SK-N-SH (cell line): ENCODE data around the gene NAALADL2. TPM values are rescaled to one million over a fixed set of nuclear protein-coding genes. Genes with fewer than 3 reads are reported as not detected.

Experiments used
- CTCF ChIA-PET: fragments of 300-600, 350-600 bp; formaldehyde crosslinking; extraction: SDS; loops from one replicate; lab custom pipeline; 2021; lab: Yijun Ruan, JAX
- POLR2A ChIA-PET: fragments of 350-600 bp; sonication (Branson Sonifier 250); formaldehyde crosslinking; extraction: SDS; loops from one replicate; lab custom pipeline; 2020; ENCODE audit warnings: antibody characterized with exemption, inconsistent platforms; lab: Yijun Ruan, JAX
- DNase-seq: peaks from one replicate; pipeline ENCODE4 v3.0.0; 2012
- H2AFZ ChIP-seq: fragments of 200-600 bp; sonication (generic); 2 replicates; pipeline ENCODE4 v1.8.1; 2016; ENCODE audit warnings: antibody characterized with exemption, mild to moderate bottlenecking, low read depth
- H3F3A ChIP-seq: fragments of 200-600 bp; sonication (generic); replicated peaks from 2 replicates; pipeline ENCODE3; 2016; ENCODE audit warnings: antibody characterized with exemption, mild to moderate bottlenecking; ENCODE audit not compliant: insufficient read depth
- H3K27ac ChIP-seq, 2 experiments: fragments of 200-500 bp in 1 of 2; fragments of 200-600 bp in 1 of 2; sonication (Bioruptor generic) in 1 of 2; sonication (generic), shearing (Covaris generic) in 1 of 2; 2 replicates each; pipeline versions ENCODE4 v1.5.1 to v1.6.1; 2014 to 2016; ENCODE audit warnings: low read depth in 2 of 2, inconsistent platforms in 1 of 2, low read length in 1 of 2, mild to moderate bottlenecking in 1 of 2, mixed read lengths in 1 of 2
- H3K27me3 ChIP-seq: fragments of 200-600 bp; sonication (generic), shearing (Covaris generic); 2 replicates; pipeline ENCODE4 v1.6.1; 2016; ENCODE audit warnings: mixed run types; ENCODE audit not compliant: insufficient read depth
- H3K36me3 ChIP-seq, 2 experiments: fragments of 200-500 bp in 1 of 2; fragments of 200-600 bp in 1 of 2; sonication (Bioruptor generic) in 1 of 2; sonication (generic) in 1 of 2; replicated peaks in 1 of 2; 2 replicates each; pipeline versions ENCODE3 to v1.5.1; 2014 to 2016; ENCODE audit warnings: low read length in 1 of 2, mild to moderate bottlenecking in 1 of 2; ENCODE audit not compliant: insufficient read depth in 2 of 2, control insufficient read depth in 1 of 2
- H3K4me1 ChIP-seq, 2 experiments: fragments of 200-500 bp in 1 of 2; fragments of 200-600 bp in 1 of 2; sonication (Bioruptor generic) in 1 of 2; sonication (generic), shearing (Covaris generic) in 1 of 2; 2 replicates each; pipeline versions ENCODE4 v1.5.1 to v1.6.1; 2014 to 2016; ENCODE audit warnings: low read depth in 1 of 2, low read length in 1 of 2, mixed run types in 1 of 2; ENCODE audit not compliant: insufficient read depth in 2 of 2, control insufficient read depth in 1 of 2
- H3K4me2 ChIP-seq: fragments of 200-600 bp; sonication (generic), shearing (Covaris generic); 2 replicates; pipeline ENCODE4 v1.6.1; 2017; ENCODE audit warnings: mixed run types
- H3K4me3 ChIP-seq, 2 experiments: fragments of 200-500 bp in 1 of 2; fragments of 200-600 bp in 1 of 2; sonication (Bioruptor generic) in 1 of 2; sonication (generic), shearing (Covaris generic) in 1 of 2; 2 replicates each; pipeline versions ENCODE4 v1.5.1 to v1.8.1; 2014 to 2016; ENCODE audit warnings: low read depth in 2 of 2, inconsistent platforms in 1 of 2, low read length in 1 of 2, mild to moderate bottlenecking in 1 of 2, mixed read lengths in 1 of 2, moderate library complexity in 1 of 2
- H3K79me2 ChIP-seq: fragments of 200-600 bp; sonication (generic); 2 replicates; pipeline ENCODE4 v1.8.1; 2017; ENCODE audit warnings: mild to moderate bottlenecking; ENCODE audit not compliant: insufficient read depth
- H3K9ac ChIP-seq: fragments of 200-600 bp; sonication (generic); 2 replicates; pipeline ENCODE4 v1.6.1; 2017; ENCODE audit warnings: mixed run types
- H3K9me2 ChIP-seq: fragments of 200-600 bp; sonication (generic); 2 replicates; pipeline ENCODE4 v1.6.1; 2017; ENCODE audit warnings: mixed run types
- H3K9me3 ChIP-seq: fragments of 200-600 bp; sonication (generic); 2 replicates; pipeline ENCODE4 v1.6.1; 2017; ENCODE audit warnings: mixed run types, mild to moderate bottlenecking, moderate library complexity
- H4K20me1 ChIP-seq: fragments of 200-600 bp; sonication (generic); 2 replicates; pipeline ENCODE4 v1.6.1; 2017; ENCODE audit warnings: mild to moderate bottlenecking, mixed run types; ENCODE audit not compliant: insufficient read depth
- ELF1 ChIP-seq: IDR thresholded peaks from 2 replicates; pipeline ENCODE4 v1.4.0; 2012
- FOSL2 ChIP-seq: IDR thresholded peaks from 2 replicates; pipeline ENCODE4 v1.4.0; 2012; ENCODE audit warnings: low read depth, mild to moderate bottlenecking, moderate library complexity, borderline replicate concordance
- IRF3 ChIP-seq: fragments of 150-350 bp; IDR thresholded peaks from 2 replicates; pipeline ENCODE4 v1.6.1; 2016; ENCODE audit warnings: mild to moderate bottlenecking, low read depth, low read length
- MAX ChIP-seq: IDR thresholded peaks from 2 replicates; pipeline ENCODE4 v1.4.0; 2012; ENCODE audit warnings: low read depth
- PBX3 ChIP-seq: IDR thresholded peaks from 2 replicates; pipeline ENCODE4; 2012
- RAD21 ChIP-seq: IDR thresholded peaks from 2 replicates; pipeline ENCODE4 v1.6.1; 2012; ENCODE audit warnings: mild to moderate bottlenecking, low read length
- RCOR1 ChIP-seq: fragments of 150-350 bp; IDR thresholded peaks from 2 replicates; pipeline ENCODE4 v1.6.1; 2017; ENCODE audit warnings: antibody characterized with exemption, low read length
- REST ChIP-seq: IDR thresholded peaks from 2 replicates; pipeline ENCODE4 v1.6.1; 2012; ENCODE audit warnings: mild to moderate bottlenecking, low read depth, low read length, moderate library complexity
- TAF1 ChIP-seq: IDR thresholded peaks from 2 replicates; pipeline ENCODE4 v1.6.1; 2012; ENCODE audit warnings: low read depth, mild to moderate bottlenecking, low read length, moderate library complexity, borderline replicate concordance
- WGBS: methylation state at CpG from one replicate; pipeline ENCODE4 v1.1.6; 2017; ENCODE audit warnings: low lambda C conversion rate; 5-methylcytosine and 5-hydroxymethylcytosine counted together
- polyA plus RNA-seq, 3 experiments: library from polyadenylated mRNA; depleted of rRNA; stranded (reverse); fragments of >200 nt; gene quantifications; 2 replicates each; pipeline ENCODE4 v1.2.3, GENCODE V29; 2012

The NAALADL2 gene
- polyA plus RNA-seq, 1 of the 3 experiments (the other 2 are of a cell fraction): 1.2 TPM

- H3K4me3 ChIP-seq: no peak overlapping the region
- WGBS: 80% methylated on average over 2 of the region's 3 CpGs
- ChIA-PET POLR2A (no interaction called here), CTCF (no interaction called here)
- H2AFZ ChIP-seq: no peak overlapping the region
- H3K79me2 ChIP-seq: no peaks in the 10 kb centered on the region
- H3K4me2 ChIP-seq: no peak overlapping the region
- H3K27me3 ChIP-seq: no peaks in the 10 kb centered on the region
- no peak for DNase-seq
- no peaks in the 10 kb centered on the region for H3F3A ChIP-seq
- H4K20me1 ChIP-seq: no peaks in the 10 kb centered on the region
- no peaks in the 10 kb centered on the region for H3K9me2 ChIP-seq
- no peaks in the 10 kb centered on the region for H3K4me1 ChIP-seq
- no peak overlapping the region for H3K9ac ChIP-seq
- no peak for TF ChIP-seq IRF3
- TF ChIP-seq REST: no peak
- no peak for TF ChIP-seq PBX3
- no peak for TF ChIP-seq RAD21
- TF ChIP-seq, all 33 proteins: peak for 0
- Histone ChIP-seq H3K36me3 (no peaks in the 10 kb centered on the region), H3K9me3 (no peaks in the 10 kb centered on the region), H3K27ac (no peak overlapping the region)
Measured at GRCh38 chr3:175518459-175518858, 659.3 kb downstream of the NAALADL2 start.

- 70% methylated on average over 3 of the region's 3 CpGs for WGBS
- no peak overlapping the region for H3K27ac ChIP-seq
- H4K20me1 ChIP-seq: no peaks in the 10 kb centered on the region
- H3F3A ChIP-seq: no peaks in the 10 kb centered on the region
- H3K9ac ChIP-seq: no peak overlapping the region
- DNase-seq: no peak
- no peak overlapping the region for H3K4me3 ChIP-seq
- no peaks in the 10 kb centered on the region for H3K36me3 ChIP-seq
- no peak overlapping the region for H2AFZ ChIP-seq
- H3K9me3 ChIP-seq: no peaks in the 10 kb centered on the region
- TF ChIP-seq RCOR1 (no peak), TAF1 (no peak), ELF1 (no peak), FOSL2 (no peak), MAX (no peak)
- TF ChIP-seq, all 33 proteins: peak for 0
- H3K9me2 ChIP-seq: no peaks in the 10 kb centered on the region
- no peaks in the 10 kb centered on the region for H3K79me2 ChIP-seq
- no peaks in the 10 kb centered on the region for H3K27me3 ChIP-seq
- no peaks in the 10 kb centered on the region for H3K4me1 ChIP-seq
- ChIA-PET POLR2A (no interaction called here), CTCF (no interaction called here)
- no peak overlapping the region for H3K4me2 ChIP-seq
Measured at GRCh38 chr3:175521406-175521805, 662.3 kb downstream of the NAALADL2 start.
